Activated CD4-positive, alpha-beta T cell treated with anti-CD3 and anti-CD28 coated beads, Interleukin-2, amount 50 U/mL, for 48 hours (primary cell): ENCODE measurements around the gene BPNT1.
"Not testable (repeated sequence)": the region's sequence is repeated elsewhere in the genome, so short reads cannot be mapped to it uniquely, and the experiment has no call there.

ENCODE experiments used
- DNase-seq, 2 experiments: peaks; one replicate each; pipeline ENCODE4 v3.0.0-alpha.2; 2020

Gene BPNT1

GRCh38 chr1:220076861-220077762 is 12.5 kb downstream of the BPNT1 start:
- no peak for DNase-seq

GRCh38 chr1:220067269-220068204 is 22.1 kb downstream of the BPNT1 start:
- no peak for DNase-seq

- DNase-seq = no peak
Observed at GRCh38 chr1:220062629-220063028, 27.0 kb downstream of the BPNT1 start.

GRCh38 chr1:220060876-220061275 is 28.7 kb downstream of the BPNT1 start:
- DNase-seq = no peak

- no peak for DNase-seq
Observed at GRCh38 chr1:220056374-220056773, 33.2 kb downstream of the BPNT1 start.

- peak; percentile 90 to 93 for DNase-seq
Observed at GRCh38 chr1:220046052-220046930, 43.3 kb downstream of the BPNT1 start, which contains the start of gene EPRS1. Gene EPRS1, minus strand, starts transcription at chr1:220046505. Its CDS starts 117 bp downstream, at chr1:220046388.

- DNase-seq = peak; percentile 25
Observed at GRCh38 chr1:220045356-220046051, 44.1 kb downstream of the BPNT1 start.

- DNase-seq = no peak
Observed at GRCh38 chr1:220044678-220045355, 44.8 kb downstream of the BPNT1 start.

GRCh38 chr1:220043646-220044045 is 45.9 kb downstream of the BPNT1 start:
- no peak for DNase-seq

GRCh38 chr1:220040028-220040596 is 49.5 kb downstream of the BPNT1 start:
- no peak for DNase-seq

GRCh38 chr1:220038640-220039039 is 50.9 kb downstream of the BPNT1 start:
- DNase-seq = no peak

- DNase-seq = not testable (repeated sequence)
Observed at GRCh38 chr1:220037810-220038209, 51.8 kb downstream of the BPNT1 start.

GRCh38 chr1:220032911-220033310 is 56.7 kb downstream of the BPNT1 start:
- no peak for DNase-seq

- DNase-seq = no peak
Observed at GRCh38 chr1:220031287-220031686, 58.3 kb downstream of the BPNT1 start.

GRCh38 chr1:220028346-220028895 is 61.2 kb downstream of the BPNT1 start:
- no peak for DNase-seq

- DNase-seq = no peak
Observed at GRCh38 chr1:220019071-220019470, 70.5 kb downstream of the BPNT1 start.

- DNase-seq = no peak
Observed at GRCh38 chr1:220013497-220013896, 76.1 kb downstream of the BPNT1 start.

- DNase-seq = no peak
Observed at GRCh38 chr1:220012259-220012658, 77.3 kb downstream of the BPNT1 start.

- DNase-seq = no peak
Observed at GRCh38 chr1:220011620-220012019, 78.0 kb downstream of the BPNT1 start.
